ENCODE measurements around the gene UBQLN2.
"Not testable (repeated sequence)": the region's sequence is repeated elsewhere in the genome, so short reads cannot be mapped to it uniquely, and the experiment has no call there.

Gene UBQLN2

DNA sequence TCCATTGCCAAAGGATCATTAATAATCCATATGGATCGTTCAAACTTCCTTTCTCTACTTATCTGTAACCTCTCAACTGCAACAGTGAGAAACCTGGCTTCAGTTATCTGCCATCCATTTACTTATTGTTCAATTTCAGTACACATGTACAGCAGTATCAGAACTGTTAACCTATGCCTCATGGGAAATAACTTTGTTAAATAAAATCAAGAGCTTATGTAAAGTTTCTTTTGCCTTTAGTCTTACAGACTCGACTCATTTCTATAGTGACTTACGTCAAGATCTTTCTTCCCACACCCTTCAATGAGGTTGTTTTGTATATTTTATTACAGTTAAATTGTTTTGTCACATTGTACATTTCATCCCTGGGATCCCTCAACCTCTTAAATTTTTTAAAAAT is 11.4 kb downstream of the UBQLN2 start:
- Histone ChIP-seq H3K4me3 (replicated peaks; ENCODE audit: low read depth, low read length) (no peak overlapping the region), H3K36me3 (ENCODE audit: control insufficient read depth, insufficient read depth, low read length) (no peaks in the 10 kb centered on the region), H3K27me3 (replicated peaks; ENCODE audit: control insufficient read depth, insufficient read depth, low read length) (no peaks in the 10 kb centered on the region)
- TF ChIP-seq, protein P1, sequence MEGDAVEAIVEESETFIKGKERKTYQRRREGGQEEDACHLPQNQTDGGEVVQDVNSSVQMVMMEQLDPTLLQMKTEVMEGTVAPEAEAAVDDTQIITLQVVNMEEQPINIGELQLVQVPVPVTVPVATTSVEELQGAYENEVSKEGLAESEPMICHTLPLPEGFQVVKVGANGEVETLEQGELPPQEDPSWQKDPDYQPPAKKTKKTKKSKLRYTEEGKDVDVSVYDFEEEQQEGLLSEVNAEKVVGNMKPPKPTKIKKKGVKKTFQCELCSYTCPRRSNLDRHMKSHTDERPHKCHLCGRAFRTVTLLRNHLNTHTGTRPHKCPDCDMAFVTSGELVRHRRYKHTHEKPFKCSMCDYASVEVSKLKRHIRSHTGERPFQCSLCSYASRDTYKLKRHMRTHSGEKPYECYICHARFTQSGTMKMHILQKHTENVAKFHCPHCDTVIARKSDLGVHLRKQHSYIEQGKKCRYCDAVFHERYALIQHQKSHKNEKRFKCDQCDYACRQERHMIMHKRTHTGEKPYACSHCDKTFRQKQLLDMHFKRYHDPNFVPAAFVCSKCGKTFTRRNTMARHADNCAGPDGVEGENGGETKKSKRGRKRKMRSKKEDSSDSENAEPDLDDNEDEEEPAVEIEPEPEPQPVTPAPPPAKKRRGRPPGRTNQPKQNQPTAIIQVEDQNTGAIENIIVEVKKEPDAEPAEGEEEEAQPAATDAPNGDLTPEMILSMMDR (IDR thresholded peaks at IDR 0.05; ENCODE audit: insufficient read depth, low read length, poor library complexity, severe bottlenecking) = no peak
- DNase-seq (ENCODE audit: extremely low read depth, insufficient read length) = no peak

DNA sequence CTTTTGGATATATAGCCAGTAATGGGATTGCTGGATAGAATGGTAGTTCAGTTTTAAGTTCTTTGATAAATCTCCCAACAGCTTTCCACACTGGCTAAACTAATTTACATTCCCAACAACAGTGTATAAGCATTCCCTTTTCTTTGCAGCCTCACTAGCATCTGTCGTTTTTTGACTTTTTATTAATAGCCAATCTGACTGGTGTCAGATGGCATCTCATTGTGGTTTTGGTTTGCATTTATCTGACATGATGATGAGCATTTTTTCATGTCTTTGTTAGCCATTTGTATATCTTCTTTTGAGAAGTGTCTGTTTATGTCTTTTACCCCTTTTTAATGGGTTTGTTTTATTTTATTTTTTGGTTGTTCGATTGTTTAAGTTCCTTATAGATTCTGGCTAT is 13.3 kb downstream of the UBQLN2 start:
- DNase-seq (ENCODE audit: extremely low read depth, insufficient read length) = no peak
- H3K4me3 ChIP-seq (replicated peaks; ENCODE audit: low read depth, low read length) = no peak overlapping the region
- TF ChIP-seq, protein P1 (IDR thresholded peaks at IDR 0.05; ENCODE audit: insufficient read depth, low read length, poor library complexity, severe bottlenecking) = no peak
- no peaks in the 10 kb centered on the region for H3K36me3 ChIP-seq (ENCODE audit: control insufficient read depth, insufficient read depth, low read length)
- H3K27me3 ChIP-seq (replicated peaks; ENCODE audit: control insufficient read depth, insufficient read depth, low read length) = no peaks in the 10 kb centered on the region

DNA sequence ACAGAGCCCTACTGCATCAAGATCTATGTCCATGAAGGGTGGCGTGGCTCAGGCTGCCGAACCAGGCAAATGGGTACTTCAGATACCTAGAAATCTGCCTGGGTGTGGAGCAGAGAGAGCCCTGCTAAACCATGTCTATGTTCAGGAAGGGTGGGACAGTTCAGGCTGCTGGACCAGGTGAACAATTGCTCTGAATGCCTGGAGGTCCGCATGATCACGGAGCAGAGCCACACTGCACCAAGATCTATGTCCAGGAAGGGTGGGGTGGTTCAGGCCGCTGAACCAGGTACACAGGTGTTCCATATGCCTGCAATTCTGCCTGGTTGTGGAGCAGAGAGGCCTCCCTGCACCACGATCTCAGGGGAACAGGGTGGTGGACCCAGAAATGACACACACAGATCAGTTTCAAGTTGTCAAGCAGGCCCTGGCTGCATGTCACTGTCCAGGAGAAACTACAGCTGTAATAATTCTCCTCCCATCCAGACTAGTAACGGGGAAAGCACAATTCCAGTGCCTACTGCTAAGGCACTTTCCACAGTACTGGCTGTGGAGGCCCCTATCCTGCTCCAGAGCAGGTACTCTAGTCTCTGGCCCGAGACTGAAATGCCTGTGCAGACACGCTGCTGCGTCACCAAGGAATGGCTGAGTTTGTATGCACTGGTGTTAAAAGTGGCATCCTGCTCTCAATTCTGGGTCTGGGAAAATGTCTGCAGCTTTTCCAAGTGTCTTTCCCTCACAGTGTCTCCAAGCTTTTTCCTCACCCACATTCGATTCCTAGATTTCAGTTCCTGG is 25.2 kb downstream of the UBQLN2 start:
- H3K27me3 ChIP-seq (replicated peaks; ENCODE audit: control insufficient read depth, insufficient read depth, low read length) = no peaks in the 10 kb centered on the region
- H3K36me3 ChIP-seq (ENCODE audit: control insufficient read depth, insufficient read depth, low read length) = no peaks in the 10 kb centered on the region
- no peak overlapping the region for H3K4me3 ChIP-seq (replicated peaks; ENCODE audit: low read depth, low read length)
- DNase-seq (ENCODE audit: extremely low read depth, insufficient read length) = no peak
- TF ChIP-seq, protein P1 (IDR thresholded peaks at IDR 0.05; ENCODE audit: insufficient read depth, low read length, poor library complexity, severe bottlenecking) = no peak

DNA sequence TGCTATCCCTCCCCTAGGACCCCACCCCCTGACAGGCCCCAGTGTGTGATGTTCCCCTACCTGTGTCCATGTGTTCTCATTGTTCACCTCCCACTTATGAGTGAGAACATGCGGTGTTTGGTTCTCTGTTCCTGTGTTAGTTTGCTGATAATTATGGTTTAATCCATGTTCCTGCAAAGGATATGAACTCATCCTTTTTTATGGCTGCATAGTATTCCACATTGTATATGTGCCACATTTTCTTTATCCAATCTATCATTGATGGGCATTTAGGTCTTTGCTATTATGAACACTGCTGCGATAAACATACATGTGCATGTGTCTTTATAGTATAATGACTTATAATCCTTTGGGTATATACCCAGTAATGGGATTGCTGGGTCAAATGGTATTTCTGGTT is 28.4 kb downstream of the UBQLN2 start:
- H3K27me3 ChIP-seq (replicated peaks; ENCODE audit: control insufficient read depth, insufficient read depth, low read length); DNase-seq (ENCODE audit: extremely low read depth, insufficient read length); H3K4me3 ChIP-seq (replicated peaks; ENCODE audit: low read depth, low read length); H3K36me3 ChIP-seq (ENCODE audit: control insufficient read depth, insufficient read depth, low read length): not testable (repeated sequence)

DNA sequence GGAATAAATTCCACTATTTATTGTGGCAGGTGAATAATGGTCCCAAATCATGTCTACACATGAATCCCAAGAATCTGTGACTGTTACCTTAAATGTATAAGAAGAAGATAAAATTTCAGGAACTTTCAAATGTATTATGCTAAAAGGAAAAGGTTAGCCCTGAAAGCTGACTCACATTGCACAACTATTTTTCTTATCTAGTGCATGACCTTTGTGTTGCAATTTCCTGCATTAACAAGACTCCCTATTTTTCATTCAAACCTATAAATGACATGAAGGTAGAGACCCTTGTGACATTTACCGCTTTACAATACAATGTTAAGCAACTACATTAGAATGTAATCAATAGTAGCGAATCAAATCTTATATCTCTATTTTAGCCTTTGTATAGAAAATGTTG is 36.7 kb downstream of the UBQLN2 start:
- no peaks in the 10 kb centered on the region; the same call in 1 of the 2 replicates for H3K36me3 ChIP-seq (ENCODE audit: control insufficient read depth, insufficient read depth, low read length)
- no peak for DNase-seq (ENCODE audit: extremely low read depth, insufficient read length)
- no peaks in the 10 kb centered on the region for H3K27me3 ChIP-seq (replicated peaks; ENCODE audit: control insufficient read depth, insufficient read depth, low read length)
- H3K4me3 ChIP-seq (replicated peaks; ENCODE audit: low read depth, low read length) = no peak overlapping the region
- TF ChIP-seq, protein P1 (IDR thresholded peaks at IDR 0.05; ENCODE audit: insufficient read depth, low read length, poor library complexity, severe bottlenecking) = no peak

DNA sequence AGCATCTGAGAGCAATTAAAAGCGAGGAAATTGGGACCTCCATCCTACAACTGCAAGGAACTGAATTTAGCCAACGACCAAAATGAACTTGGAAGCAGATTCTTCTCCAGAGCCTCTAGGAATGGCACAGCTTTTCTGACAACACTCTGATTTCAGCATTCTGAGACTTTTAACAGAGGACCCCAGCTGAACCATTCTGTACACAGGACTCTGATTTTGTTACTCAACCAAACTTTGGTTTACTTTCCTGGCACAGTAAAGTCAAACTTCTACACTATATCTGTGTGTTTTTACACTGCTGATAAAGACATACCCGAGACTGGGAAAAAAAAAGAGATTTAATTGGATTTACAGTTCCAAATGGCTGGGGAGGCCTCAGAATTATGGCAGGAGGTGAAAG is 37.6 kb downstream of the UBQLN2 start:
- Histone ChIP-seq H3K36me3 (ENCODE audit: control insufficient read depth, insufficient read depth, low read length) (no peaks in the 10 kb centered on the region; the same call in 1 of the 2 replicates), H3K4me3 (replicated peaks; ENCODE audit: low read depth, low read length) (no peak overlapping the region), H3K27me3 (replicated peaks; ENCODE audit: control insufficient read depth, insufficient read depth, low read length) (no peaks in the 10 kb centered on the region)
- no peak for DNase-seq (ENCODE audit: extremely low read depth, insufficient read length)
- TF ChIP-seq, protein P1 (IDR thresholded peaks at IDR 0.05; ENCODE audit: insufficient read depth, low read length, poor library complexity, severe bottlenecking) = no peak

Data from GM06990 (cell line).